ENCODE results near the gene CYSRT1. TPM values are rescaled to one million over a fixed set of nuclear protein-coding genes. Genes with fewer than 3 reads are reported as not detected.
A peak's percentile ranks its signal among the peaks of the same experiment; 100 is the strongest.
"Not testable (repeated sequence)": the region's sequence is repeated elsewhere in the genome, so short reads cannot be mapped to it uniquely, and the experiment has no call there.

Gene CYSRT1
- total RNA-seq, 2 experiments from 2014 or later: 0.17 to 0.26 TPM

GRCh38 chr9:137237759-137238726 is 13.1 kb downstream of the CYSRT1 start:
- Mint-ChIP-seq H3K27ac (no peak overlapping the region), H3K4me3 (no peak overlapping the region), H3K27me3 (ENCODE audit: low read depth) (no peaks in the 10 kb centered on the region), H3K4me1 (ENCODE audit: low read depth) (peaks cover 33% of the 10 kb centered on the region), H3K36me3 (ENCODE audit: low read depth) (peaks cover 18% of the 10 kb centered on the region), H3K9me3 (no peaks in the 10 kb centered on the region)
- CTCF ChIA-PET: interaction anchor here (0.6 to 2.6 kb wide), 8 partner anchors 9 to 142 kb away, joined by 3 to 17 read pairs (median 4); partner anchors contain the start of genes RNF208 and RNF224
- intact Hi-C loops (cut with micrococcal nuclease): loop anchor here (5.0 kb wide), 1 partner anchor 191 kb away; the partner anchor contains the start of gene NPDC1
- DNase-seq: no peak

- DNase-seq; H3K27me3 Mint-ChIP-seq (ENCODE audit: low read depth); H3K9me3 Mint-ChIP-seq: not testable (repeated sequence)
- H3K4me1 Mint-ChIP-seq (ENCODE audit: low read depth): peaks cover 37% of the 10 kb centered on the region
- intact Hi-C loops (cut with micrococcal nuclease): loop anchor here (5.0 to 10.0 kb wide), 5 partner anchors 37 to 827 kb away; partner anchors contain the start of genes ANAPC2, ENTR1, NPDC1 and PMPCA
- peaks cover 22% of the 10 kb centered on the region for H3K36me3 Mint-ChIP-seq (ENCODE audit: low read depth)
- CTCF ChIA-PET: interaction anchor here (0.6 to 1.9 kb wide), 3 partner anchors 13 to 181 kb away, joined by 3 to 7 read pairs (median 5); partner anchors contain the start of gene RNF224
- H3K4me3 Mint-ChIP-seq: peak overlapping the region; percentile 75
- H3K27ac Mint-ChIP-seq: peak overlapping the region; percentile 61
These were observed 14.7 kb downstream of the CYSRT1 start for GRCh38 chr9:137239541-137240200.

- peak overlapping the region; percentile 75 for H3K4me3 Mint-ChIP-seq
- peak; percentile 57 for DNase-seq
- CTCF ChIA-PET: interaction anchor here (1.1 kb wide), 1 partner anchor 111 kb away, joined by 3 read pairs; no protein-coding TSS in a partner anchor
- no peaks in the 10 kb centered on the region for H3K27me3 Mint-ChIP-seq (ENCODE audit: low read depth)
- intact Hi-C loops (cut with micrococcal nuclease): loop anchor here (5.0 to 10.0 kb wide), 4 partner anchors 38 to 828 kb away; partner anchors contain the start of genes ANAPC2, ENTR1, PMPCA and SEC16A
- peaks cover 34% of the 10 kb centered on the region for H3K4me1 Mint-ChIP-seq (ENCODE audit: low read depth)
- peaks cover 22% of the 10 kb centered on the region for H3K36me3 Mint-ChIP-seq (ENCODE audit: low read depth)
- H3K9me3 Mint-ChIP-seq: no peaks in the 10 kb centered on the region
- H3K27ac Mint-ChIP-seq: no peak overlapping the region
These were observed 15.4 kb downstream of the CYSRT1 start for GRCh38 chr9:137240318-137240840.

GRCh38 chr9:137240841-137241489 is 16.0 kb downstream of the CYSRT1 start, which contains the start of gene TUBB4B:
Gene TUBB4B (plus strand): TSS chr9:137241287. CDS start chr9:137241361, 74 bp downstream.
- CTCF ChIA-PET: interaction anchor here (1.1 kb wide), 1 partner anchor 111 kb away, joined by 3 read pairs; no protein-coding TSS in a partner anchor
- Mint-ChIP-seq H3K27ac (peak within 1 kb of the TSS; percentile 94), H3K4me1 (ENCODE audit: low read depth) (peaks cover 34% of the 10 kb centered on the region), H3K36me3 (ENCODE audit: low read depth) (peaks cover 22% of the 10 kb centered on the region), H3K27me3 (ENCODE audit: low read depth) (no peaks in the 10 kb centered on the region), H3K9me3 (no peaks in the 10 kb centered on the region), H3K4me3 (peak within 1 kb of the TSS; percentile 88)
- intact Hi-C loops (cut with micrococcal nuclease): loop anchor here (1.0 to 10.0 kb wide), 8 partner anchors 14 to 829 kb away; partner anchors contain the start of genes ANAPC2, ENTR1, NELFB and PMPCA
- peak; percentile 99 for DNase-seq

- H3K4me3 Mint-ChIP-seq: peak overlapping the region; percentile 79
- peak; percentile 73 for DNase-seq
- H3K27me3 Mint-ChIP-seq (ENCODE audit: low read depth): no peaks in the 10 kb centered on the region
- H3K4me1 Mint-ChIP-seq (ENCODE audit: low read depth): peaks cover 32% of the 10 kb centered on the region
- H3K36me3 Mint-ChIP-seq (ENCODE audit: low read depth): peaks cover 22% of the 10 kb centered on the region
- H3K27ac Mint-ChIP-seq: peak overlapping the region; percentile 74
- CTCF ChIA-PET: interaction anchor here (1.2 kb wide), 1 partner anchor 293 kb away, joined by 3 read pairs; no protein-coding TSS in a partner anchor
- no peaks in the 10 kb centered on the region for H3K9me3 Mint-ChIP-seq
- intact Hi-C loops (cut with micrococcal nuclease): loop anchor here (1.0 to 10.0 kb wide), 8 partner anchors 14 to 829 kb away; partner anchors contain the start of genes ANAPC2, ENTR1, NELFB and PMPCA
These were observed 16.7 kb downstream of the CYSRT1 start for GRCh38 chr9:137241490-137242268.

GRCh38 chr9:137242269-137243203 is 17.6 kb downstream of the CYSRT1 start:
- H3K4me3 Mint-ChIP-seq: peak overlapping the region; percentile 79
- peaks cover 29% of the 10 kb centered on the region for H3K4me1 Mint-ChIP-seq (ENCODE audit: low read depth)
- no peaks in the 10 kb centered on the region for H3K9me3 Mint-ChIP-seq
- H3K27ac Mint-ChIP-seq: peak overlapping the region; percentile 74
- no peaks in the 10 kb centered on the region for H3K27me3 Mint-ChIP-seq (ENCODE audit: low read depth)
- CTCF ChIA-PET: interaction anchor here (1.2 kb wide), 1 partner anchor 294 kb away, joined by 3 read pairs; no protein-coding TSS in a partner anchor
- no peak for DNase-seq
- intact Hi-C loops (cut with micrococcal nuclease): loop anchor here (5.0 to 10.0 kb wide), 4 partner anchors 40 to 830 kb away; partner anchors contain the start of genes ANAPC2, ENTR1, PMPCA and SEC16A
- peaks cover 22% of the 10 kb centered on the region for H3K36me3 Mint-ChIP-seq (ENCODE audit: low read depth)

GRCh38 chr9:137243266-137243625 is 18.3 kb downstream of the CYSRT1 start:
- not testable (repeated sequence) for H3K27me3 Mint-ChIP-seq (ENCODE audit: low read depth); DNase-seq; H3K9me3 Mint-ChIP-seq
- Mint-ChIP-seq H3K27ac (peak overlapping the region; percentile 24), H3K4me1 (ENCODE audit: low read depth) (peaks cover 25% of the 10 kb centered on the region), H3K36me3 (ENCODE audit: low read depth) (peaks cover 22% of the 10 kb centered on the region), H3K4me3 (peak overlapping the region; percentile 21)
- intact Hi-C loops (cut with micrococcal nuclease): loop anchor here (5.0 to 10.0 kb wide), 4 partner anchors 41 to 831 kb away; partner anchors contain the start of genes ANAPC2, ENTR1, PMPCA and SEC16A
- CTCF ChIA-PET: interaction anchor here (1.2 kb wide), 1 partner anchor 295 kb away, joined by 3 read pairs; no protein-coding TSS in a partner anchor

GRCh38 chr9:137243626-137244485 is 18.9 kb downstream of the CYSRT1 start:
- H3K27me3 Mint-ChIP-seq (ENCODE audit: low read depth): no peaks in the 10 kb centered on the region
- CTCF ChIA-PET: no interaction called here
- peaks cover 22% of the 10 kb centered on the region for H3K36me3 Mint-ChIP-seq (ENCODE audit: low read depth)
- peak overlapping the region; percentile 21 for H3K4me3 Mint-ChIP-seq
- no peak for DNase-seq
- peaks cover 21% of the 10 kb centered on the region for H3K4me1 Mint-ChIP-seq (ENCODE audit: low read depth)
- intact Hi-C loops (cut with micrococcal nuclease): loop anchor here (5.0 to 10.0 kb wide), 4 partner anchors 42 to 832 kb away; partner anchors contain the start of genes ANAPC2, ENTR1, PMPCA and SEC16A
- H3K9me3 Mint-ChIP-seq: no peaks in the 10 kb centered on the region
- H3K27ac Mint-ChIP-seq: no peak overlapping the region
